OCI-LY3 (cell line): Measurements from ENCODE around the gene SFTA2.

Experiments
- CTCF ChIP-seq: fragments of 200-600, 300-600 bp; sonication (generic); IDR thresholded peaks from 2 replicates; pipeline ENCODE4 v1.5.1; 2014; ENCODE audit warnings: antibody characterized with exemption, low read length, low read depth
- EZH2phosphoT487 ChIP-seq: fragments of 200-600 bp; shearing (Covaris generic); IDR thresholded peaks from 2 replicates; pipeline ENCODE4 v1.6.1; 2018; ENCODE audit warnings: antibody characterized with exemption, mixed run types, low read depth

GRCh38 chr6:30895343-30895742, 36.6 kb downstream of the SFTA2 start:
- no peak for TF ChIP-seq CTCF
- no peak for TF ChIP-seq EZH2phosphoT487
